GM12872 (cell line): ENCODE results near the gene TENT4A.

Experiments used
- TF ChIP-seq, protein P1 (sequence below): IDR thresholded peaks from 3 replicates; pipeline ENCODE4 v1.5.1; 2011; ENCODE audit warnings: low read depth, mild to moderate bottlenecking, low read length, moderate library complexity; ENCODE audit not compliant: insufficient read depth

The TENT4A gene

DNA sequence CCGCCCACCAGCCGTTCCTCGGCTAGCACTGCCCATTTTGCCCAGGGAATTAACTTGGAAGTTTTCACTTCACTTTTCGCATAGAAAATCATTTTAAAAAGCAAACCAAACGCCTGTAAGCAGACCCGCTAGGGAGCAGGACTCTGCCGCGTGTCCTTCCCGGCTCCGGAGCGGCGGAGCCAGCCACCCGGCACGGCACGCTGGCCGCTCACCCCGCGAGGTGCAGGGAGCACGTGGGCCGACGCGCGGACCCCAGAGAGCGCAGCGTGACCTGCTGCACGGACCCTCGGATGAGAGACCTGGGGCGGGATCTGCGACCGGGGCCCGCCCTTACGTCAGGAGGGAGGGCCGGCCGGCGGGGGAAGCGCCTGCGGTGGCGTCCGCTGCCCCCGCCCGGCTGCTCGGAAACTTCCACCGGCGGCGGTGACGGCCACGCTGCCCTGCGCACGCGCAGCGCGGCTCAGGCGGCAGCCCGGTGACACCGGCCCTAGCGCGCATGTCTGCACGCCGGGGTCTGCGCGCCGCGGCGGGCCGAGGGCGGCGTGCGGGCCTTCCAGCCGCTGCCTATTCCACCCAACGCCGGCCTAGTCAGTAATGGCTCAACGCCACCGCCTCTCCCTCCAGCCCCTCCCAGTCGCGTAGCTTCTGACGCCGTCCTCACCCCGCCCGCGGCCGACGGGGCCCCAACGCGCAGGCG, 507 bp upstream of the TENT4A start:
- TF ChIP-seq, protein P1, sequence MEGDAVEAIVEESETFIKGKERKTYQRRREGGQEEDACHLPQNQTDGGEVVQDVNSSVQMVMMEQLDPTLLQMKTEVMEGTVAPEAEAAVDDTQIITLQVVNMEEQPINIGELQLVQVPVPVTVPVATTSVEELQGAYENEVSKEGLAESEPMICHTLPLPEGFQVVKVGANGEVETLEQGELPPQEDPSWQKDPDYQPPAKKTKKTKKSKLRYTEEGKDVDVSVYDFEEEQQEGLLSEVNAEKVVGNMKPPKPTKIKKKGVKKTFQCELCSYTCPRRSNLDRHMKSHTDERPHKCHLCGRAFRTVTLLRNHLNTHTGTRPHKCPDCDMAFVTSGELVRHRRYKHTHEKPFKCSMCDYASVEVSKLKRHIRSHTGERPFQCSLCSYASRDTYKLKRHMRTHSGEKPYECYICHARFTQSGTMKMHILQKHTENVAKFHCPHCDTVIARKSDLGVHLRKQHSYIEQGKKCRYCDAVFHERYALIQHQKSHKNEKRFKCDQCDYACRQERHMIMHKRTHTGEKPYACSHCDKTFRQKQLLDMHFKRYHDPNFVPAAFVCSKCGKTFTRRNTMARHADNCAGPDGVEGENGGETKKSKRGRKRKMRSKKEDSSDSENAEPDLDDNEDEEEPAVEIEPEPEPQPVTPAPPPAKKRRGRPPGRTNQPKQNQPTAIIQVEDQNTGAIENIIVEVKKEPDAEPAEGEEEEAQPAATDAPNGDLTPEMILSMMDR: no peak

DNA sequence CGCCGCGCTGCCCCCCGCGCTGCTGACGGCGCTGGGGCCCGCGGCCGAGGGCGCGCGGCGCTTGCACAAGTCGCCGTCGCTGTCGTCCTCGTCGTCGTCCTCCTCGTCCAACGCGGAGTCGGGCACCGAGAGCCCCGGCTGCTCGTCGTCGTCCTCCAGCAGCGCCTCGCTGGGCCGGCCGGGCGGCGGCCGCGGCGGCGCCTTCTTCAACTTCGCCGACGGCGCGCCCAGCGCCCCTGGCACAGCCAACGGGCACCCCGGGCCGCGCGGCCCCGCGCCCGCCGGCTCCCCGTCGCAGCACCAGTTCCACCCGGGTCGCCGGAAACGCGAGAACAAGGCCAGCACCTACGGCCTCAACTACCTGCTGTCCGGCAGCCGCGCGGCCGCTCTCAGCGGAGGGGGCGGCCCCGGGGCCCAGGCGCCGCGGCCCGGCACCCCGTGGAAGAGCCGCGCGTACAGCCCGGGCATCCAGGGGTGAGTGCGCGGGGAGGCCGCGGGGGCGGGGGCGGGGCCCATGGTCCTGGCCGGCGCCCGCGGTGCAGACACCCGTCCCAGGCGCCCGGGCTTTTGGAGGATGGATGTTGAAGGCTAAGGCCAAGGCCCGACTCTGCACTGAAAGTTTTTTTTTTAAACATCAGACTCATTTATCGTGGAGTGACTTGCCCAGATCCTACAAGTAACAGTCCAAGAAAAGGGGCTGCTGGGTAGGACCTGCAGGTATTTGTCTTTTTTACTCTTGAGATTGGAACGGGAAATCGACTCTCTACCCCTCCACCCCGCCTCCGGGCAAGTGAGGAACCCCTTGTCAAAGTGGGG, 1.2 kb downstream of the TENT4A start:
- TF ChIP-seq, protein P1: no peak

DNA sequence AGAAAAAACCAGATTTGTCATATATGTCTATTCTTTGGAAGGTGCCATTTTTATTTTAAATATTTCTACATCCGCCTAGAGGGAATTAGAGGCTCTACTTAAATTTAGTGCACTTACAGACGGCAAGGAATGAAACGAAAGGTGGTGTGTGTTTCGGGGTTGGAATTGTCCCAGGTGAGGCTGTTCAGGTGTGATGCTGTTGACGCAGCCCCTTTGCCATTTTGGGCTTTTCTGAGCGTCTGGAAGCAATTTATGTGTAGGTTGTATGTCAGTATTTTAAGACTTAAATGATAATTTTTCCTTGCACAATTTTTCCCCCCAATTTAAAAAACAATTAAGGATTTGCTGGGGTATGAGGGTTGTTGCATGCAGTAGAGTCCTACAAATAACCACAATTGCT, 2.0 kb downstream of the TENT4A start:
- TF ChIP-seq, protein P1: no peak

DNA sequence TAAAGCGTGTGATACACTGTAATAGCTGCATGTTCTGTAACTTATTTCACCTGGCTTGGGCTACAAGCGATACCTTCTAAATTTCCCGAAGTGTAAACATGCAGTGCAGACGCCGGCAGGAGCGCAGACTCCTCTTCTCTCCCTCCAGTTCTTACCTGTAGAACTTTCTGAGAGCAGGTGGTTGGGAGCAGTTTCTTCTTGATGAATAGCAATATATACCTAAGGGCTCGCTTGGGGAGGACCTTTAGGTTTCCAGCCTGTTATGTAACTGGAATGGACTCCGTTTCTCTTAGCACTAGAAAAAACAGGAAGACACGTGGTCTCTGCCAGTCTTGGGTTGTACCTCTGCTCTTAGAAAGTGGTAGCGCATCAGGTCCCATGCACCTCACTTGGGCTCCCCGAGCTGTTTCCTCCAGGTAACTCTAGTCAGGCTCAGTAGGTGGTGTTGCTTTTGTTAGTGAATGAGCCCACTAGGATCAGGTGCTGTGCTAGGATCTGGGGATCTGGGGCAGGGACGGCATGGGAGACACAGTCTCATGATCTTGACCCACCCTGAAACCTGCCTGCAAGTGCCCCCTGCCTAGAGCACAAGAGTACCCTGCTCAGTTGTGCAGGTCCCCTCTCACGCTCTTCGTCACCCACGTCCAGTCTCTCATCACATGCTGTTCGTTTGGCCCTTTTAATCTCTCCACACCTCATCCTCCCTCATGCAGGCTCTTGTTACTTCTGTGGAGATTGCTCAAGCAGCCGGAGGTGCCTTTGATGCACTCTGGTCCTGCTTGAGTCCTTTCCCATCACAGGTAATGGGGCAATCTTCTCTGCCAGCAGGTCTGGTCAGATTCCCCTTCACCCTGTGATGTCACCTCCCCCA, 2.8 kb downstream of the TENT4A start:
- TF ChIP-seq, protein P1: no peak

DNA sequence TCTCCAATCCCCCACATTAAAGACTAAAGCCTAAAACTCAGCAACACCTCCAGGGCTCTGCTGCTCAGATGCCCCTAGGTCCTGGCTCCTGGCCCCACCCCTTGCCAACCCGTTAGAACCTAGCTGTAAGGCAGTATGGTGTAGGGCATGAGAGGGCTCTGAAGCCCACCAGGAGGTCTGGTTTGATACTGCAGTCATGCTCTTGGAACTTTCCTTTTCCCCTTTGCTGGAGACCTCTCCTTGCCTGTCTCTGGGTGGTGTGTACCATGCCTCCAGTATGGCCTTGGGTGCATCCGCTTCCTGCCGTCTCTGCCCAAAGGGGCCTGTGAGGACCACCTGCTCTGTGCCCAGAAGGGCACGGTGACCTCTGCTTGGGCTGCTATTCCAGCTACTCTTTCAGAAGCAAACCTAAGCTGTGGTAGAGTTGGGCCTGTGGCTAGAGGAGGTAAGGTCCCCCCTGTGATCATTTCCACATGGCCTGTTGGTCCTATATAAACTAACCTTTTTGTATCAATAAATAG, 3.5 kb downstream of the TENT4A start:
- TF ChIP-seq, protein P1: no peak

DNA sequence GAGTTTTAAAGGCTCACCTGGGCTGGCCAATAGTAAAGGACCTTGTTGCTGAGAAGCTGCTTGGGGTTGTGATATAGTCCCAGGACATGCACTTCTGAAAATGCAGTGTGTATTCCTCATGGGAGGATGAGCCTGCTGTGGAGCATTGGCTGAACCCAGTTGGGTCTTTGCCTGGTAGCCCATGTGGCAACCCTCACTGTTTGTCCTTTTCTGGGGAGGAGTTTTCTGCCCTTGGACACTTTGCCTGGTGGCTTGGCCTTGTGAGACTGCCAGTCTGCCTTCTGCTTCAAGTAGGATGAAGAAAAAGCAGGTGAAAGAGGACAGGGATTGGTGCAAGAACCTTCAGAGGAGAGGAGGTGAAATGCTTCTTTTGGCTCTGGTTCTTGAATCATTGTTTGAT, 4.0 kb downstream of the TENT4A start:
- TF ChIP-seq, protein P1: no peak

DNA sequence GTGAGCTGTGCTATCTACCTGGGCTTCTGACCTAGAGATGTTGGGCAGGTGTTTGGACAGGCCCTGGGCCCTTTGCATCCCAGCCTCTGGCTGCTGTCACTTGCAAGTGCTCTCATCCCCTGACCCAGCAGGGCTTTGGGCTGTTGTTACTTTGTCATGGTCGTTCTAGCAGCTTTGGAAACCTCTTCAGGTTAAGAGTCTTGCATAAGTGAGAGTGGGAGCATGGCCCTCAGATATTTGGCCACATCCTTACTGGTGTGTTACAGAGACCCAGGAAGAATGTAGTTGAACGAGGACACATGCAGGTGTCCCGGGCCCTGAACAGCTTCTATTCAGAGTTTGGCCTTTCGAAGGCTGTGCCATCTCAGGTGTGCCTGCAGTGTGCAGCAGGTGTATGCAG, 4.5 kb downstream of the TENT4A start:
- TF ChIP-seq, protein P1: no peak
